Activated CD4-positive, alpha-beta T cell treated with anti-CD3 and anti-CD28 coated beads, Interleukin-2, Interleukin-6, amounts not matched to agents 100 ng/mL and 50 ng/mL, durations not matched to agents 16 hours and 8 hours (primary cell): Measurements from ENCODE around the gene RNF4.
A peak's percentile ranks its signal among the peaks of the same experiment; 100 is the strongest.
"Not testable (repeated sequence)": the region's sequence is repeated elsewhere in the genome, so short reads cannot be mapped to it uniquely, and the experiment has no call there.

Experiments
- DNase-seq: peaks from one replicate; pipeline ENCODE4 v3.0.0-alpha.2; 2020

RNF4 gene

DNA sequence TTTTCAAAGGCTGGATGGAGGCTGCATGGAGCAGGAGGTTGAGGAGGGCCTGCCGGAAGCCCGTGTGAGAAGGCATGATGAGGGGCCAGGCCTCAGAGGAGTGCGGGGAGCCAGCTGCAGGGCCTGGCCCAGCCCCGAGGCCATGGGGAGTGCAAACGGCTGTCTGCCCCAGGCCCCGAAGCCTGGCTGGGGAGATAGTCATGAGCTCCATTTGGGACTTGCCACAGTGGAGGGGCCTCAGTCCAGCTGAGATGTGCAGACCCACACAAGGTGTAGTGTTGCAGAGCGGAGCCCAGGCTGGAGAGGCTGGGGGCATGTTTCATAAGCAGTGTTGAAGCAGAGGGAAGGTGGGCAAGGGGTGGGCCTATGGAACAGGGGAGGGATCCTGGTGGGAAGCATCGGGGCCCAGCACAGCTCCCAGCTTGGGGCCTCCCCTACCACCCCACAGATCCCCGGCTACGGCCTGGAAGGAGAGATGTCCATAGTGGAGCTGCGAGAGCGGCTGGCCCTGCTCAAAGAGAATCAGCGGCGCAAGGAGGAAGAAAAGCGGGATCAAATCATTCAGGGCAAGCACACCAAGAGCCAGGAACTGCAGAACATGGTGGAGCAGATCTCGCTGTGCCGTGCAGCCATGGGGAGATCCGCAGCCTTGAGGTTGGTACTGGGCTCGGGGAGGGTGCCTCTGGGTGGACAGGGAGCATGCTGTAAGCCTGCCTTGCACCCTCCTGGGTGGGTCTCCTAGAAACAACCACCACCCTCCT, 9.1 kb upstream of the RNF4 start:
- no peak for DNase-seq

DNA sequence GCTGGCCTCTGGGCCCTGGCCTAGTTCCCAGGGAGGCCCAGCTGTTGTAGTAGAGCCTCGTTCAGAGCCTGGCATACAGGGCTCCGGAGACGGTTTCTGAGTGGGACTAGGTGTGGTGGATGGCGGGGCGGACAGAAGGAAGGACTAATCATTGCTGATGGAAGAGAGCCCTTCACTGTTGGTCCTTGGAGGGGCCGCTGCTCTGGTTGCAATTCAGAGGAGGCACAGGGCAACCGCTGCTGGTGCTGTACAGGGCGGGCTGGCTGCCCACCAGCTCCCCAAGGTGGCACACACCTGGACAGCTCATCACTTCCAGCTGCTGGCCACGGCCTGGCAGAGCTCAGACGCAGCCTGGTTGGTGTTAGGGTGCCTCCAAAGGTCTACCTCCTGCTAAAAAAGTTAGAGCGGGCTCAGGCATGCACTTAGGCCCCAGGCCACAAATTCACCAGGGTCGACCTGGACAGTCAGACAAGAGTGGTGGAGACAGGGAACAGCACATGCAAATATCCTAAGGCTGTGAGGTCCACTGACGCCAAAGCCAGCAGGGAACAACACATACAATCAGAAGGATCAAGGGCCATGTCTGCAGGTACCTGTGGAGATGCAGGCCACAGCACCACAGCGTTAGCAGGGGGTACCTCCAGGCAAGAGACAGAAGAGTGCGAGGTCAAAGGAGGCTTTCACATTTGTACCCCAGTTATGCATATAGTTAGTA, 7.5 kb upstream of the RNF4 start:
- DNase-seq = no peak

DNA sequence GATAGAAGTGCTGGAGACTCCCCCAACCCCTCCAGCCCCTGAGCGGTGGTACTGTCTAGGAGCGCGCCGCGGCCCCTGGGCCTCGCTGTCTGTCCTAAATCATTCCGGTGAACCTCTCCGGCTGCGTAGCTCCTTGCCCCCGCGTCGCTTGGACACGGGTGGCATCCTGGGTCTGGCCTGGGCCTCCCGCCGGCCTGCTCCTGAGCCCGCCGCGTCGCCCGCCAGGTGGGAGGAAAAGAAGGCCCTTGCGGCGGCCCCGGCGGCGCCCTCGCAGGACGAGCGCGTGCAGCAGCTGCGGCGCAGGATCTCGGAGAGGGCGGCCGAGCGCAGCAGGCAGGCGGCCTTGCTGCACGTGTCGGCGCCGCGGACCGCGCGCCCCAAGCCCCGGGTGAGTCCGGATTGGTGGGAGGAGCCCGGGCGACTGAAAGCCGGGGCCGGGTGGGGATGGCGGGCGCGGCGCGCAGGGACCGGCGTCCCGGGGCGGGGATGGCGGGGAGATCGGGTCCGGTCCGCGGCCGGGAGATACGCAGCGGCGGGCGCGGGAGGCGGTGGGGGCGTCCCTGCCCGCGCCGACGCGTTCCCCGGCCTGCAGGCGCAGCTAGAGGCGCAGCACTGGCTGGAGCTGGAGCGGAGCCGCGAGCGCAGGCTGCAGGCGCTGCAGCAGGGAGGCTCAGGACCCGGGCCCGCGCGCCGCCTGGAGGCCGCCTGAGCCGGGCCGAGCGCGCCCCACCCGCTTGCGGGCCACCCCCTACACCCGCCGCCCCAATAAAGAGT, 6.5 kb upstream of the RNF4 start:
- peak; percentile 77 for DNase-seq

DNA sequence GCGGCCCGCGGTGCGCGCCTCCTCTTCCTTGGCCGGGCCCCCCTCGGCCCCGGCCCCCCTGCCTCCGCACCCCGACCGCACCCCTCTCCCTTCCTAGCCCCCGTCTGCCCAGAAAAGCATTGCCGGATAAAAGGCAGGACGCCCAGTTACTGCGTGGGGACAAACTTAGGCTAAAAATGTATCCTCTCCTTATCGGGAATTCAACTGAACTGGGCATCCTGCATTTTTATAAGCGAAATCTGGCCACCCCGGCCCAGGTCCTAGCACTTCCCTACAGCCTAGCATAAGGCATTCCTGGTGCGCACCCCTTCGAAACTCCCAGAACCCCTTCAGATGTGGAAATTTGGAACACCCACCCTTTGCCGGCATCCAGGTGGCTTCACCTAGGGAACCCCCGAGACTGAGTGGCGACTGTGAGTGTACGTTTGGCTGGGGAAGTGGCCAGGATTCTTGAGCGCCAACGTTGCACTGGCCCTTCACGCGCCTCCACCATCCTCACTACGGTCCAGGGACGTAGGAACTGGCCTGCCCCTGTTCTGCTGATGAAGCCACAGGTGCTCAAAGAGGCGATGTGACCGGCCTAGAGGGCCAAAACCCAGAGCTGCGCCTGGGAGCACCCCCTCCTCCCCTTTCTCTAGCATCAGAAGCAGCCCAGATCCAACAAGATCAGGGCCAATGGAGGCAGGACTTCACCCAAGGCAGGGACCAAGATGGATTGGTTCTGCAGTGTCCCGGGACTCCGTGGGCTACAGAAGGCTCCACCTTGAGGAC, 5.7 kb upstream of the RNF4 start:
- no peak for DNase-seq

DNA sequence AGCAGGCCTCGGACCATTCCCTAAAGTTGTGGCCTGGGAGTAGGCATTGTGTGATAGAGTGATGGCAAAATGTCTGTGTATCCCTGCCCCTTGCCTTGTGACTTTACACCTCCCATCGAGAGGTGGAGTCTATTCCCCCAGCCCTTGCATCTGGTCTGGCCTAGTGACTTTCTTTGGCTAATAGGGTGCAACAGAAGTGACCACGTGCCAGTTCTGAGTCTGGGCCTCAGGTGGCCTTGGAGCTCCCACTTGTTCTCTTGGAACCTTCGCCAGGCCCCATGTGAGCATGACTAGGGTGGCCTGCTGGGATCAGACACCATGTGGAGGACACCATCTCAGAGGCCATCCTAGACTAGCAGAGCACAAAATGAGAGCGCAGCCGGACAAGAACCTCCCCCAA, 3.9 kb upstream of the RNF4 start:
- DNase-seq = no peak

DNA sequence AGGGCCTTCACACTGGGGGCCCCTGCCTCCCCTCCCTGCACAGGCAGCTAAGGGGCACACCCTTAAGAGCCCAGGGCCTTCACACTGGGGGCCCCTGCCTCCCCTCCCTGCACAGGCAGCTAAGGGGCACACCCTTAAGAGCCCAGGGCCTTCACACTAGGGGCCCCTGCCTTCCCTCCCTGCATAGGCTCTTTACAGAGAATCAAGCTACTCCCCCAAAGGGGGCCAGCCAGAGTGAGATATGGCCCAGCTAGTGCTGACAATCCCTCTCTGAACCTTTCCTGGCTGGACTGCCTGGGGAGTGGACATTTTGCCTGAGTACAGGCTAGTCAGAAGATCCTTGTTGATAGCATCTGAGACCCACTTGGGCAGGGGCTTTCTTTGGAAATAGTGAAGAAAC, 3.4 kb upstream of the RNF4 start:
- not testable (repeated sequence) for DNase-seq

DNA sequence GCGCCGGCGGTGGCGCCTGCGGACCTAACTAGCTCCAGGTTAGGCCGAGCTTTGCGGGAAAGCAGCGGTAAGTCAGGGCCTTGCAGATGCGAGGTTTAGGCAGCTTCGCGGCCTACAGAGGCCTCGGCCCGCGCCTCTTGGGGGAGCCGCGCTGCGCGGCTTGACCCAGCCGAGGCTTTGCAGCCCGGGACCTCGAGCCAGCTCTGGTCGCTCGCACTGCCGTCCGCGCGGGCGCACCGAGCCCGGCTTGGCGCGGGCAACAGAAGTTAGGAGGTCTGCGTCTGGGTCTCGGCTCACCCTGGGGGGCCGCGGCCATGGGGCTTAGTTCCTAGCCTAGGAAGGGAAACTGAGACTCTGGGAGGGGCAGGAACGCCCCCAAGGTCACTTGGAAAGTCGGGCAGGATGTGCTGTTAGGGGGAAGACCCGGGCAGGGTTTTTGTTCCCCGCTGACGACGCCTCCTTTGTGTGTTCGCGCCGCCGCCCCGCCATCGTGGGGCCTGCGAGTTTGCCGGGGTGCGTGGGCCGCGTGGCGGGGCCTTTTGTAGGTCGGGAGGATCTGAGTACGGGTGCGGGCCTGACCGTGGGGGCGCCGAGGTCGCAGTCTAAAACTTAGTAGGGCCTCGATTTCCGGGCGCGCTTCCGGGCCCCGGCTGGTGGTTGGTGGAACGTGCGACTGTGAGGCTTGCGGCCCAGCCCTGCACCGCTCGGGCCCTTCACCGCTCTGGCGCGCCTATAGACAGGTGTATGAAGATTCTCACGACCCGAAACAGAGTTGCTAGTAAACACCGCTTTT, 482 bp downstream of the RNF4 start:
- DNase-seq = peak; percentile 85

DNA sequence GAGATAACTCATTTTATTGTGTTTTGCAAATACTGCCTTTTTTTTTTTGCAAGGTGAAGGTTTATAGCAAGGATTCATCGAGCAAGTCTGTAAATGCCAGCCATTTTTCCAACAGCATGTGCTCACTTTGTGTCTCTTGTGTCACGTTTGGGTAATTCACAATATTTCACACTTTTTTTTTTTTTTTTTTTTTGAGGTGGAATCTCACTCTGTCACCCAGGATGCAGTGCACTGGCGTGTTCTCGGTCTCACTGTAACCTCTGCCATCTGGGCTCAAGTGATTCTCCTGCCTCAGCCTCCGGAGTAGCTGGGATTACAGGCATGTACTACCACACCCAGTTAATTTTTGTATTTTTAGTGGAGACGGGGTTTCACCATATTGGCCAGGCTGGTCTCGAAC, 1.9 kb downstream of the RNF4 start:
- DNase-seq = no peak

DNA sequence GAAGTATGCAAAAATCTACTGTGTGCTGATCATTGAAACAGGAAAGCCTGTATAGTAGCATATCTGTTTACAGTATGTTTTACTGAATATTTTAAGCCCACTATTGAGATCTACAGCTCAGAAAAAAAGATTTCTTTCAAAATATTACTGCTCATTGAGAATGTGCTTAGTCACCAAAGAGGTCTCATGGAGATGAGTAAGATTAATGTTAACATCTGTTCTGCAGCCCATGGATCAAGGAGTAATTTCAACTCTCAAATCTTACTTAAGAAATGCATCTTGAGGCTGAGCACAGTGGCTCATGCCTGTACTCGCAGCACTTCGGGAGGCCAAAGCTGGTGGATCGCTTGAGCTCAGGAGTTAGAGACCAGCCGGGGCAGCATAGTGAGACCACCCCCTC, 3.3 kb downstream of the RNF4 start:
- no peak for DNase-seq

DNA sequence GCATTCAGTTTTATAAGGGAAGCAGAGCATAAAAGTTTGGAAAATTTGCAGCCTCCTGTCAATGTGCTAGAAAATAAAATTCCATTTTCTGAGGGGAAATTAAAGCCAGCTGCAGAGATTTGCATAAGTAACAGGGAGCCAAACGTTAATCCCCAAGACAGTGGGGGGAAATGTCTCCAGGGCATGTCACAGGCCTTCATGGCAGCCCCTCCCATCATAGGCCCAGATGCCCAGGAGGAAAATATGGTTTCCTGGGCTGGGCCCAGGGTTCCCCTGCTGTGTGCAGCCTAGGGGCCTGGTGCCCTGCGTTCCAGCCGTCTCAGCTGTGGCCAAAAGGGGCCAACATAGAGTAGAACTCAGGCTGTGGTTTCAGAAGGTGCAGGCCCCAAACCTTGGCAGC, 9.3 kb downstream of the RNF4 start:
- no peak for DNase-seq

DNA sequence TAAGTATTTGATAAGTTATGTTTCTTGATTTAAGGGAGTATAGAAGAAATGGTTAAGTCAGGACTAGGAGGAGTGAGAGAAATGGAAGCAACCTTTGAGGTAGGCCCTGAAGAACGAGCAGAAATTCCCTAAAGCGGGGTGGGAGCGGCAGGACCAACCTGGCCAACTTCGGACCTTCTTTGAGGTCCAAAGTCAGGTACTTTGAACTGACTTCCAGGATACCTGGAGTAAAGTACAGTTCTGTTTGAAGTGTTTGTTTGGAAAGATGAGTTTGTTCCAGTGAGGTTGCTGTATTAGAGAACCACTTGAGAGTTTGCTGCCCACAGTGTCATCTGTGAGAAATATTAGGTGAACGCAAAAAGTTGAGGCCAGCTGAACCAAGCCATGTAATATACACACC, 11.7 kb downstream of the RNF4 start:
- DNase-seq = no peak

DNA sequence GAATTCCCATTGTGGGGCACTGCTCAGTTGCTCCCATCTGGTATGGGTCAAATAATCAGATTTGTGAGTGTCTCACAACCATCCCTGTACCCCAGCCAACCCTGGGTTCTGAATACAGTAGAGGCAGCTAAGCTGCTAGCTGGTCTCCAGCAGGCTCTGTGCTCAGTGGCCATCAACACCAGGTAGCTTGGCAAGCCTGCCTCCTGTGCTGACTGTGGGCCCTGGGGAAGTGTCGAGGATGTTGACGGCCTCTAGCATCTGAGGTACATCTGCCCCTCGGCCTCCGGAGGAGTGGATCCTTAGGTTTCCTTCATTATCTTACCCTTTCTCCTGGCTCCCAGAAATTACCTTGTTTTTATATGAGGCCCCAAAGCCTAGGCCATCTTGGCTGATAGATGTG, 13.3 kb downstream of the RNF4 start:
- DNase-seq = no peak

DNA sequence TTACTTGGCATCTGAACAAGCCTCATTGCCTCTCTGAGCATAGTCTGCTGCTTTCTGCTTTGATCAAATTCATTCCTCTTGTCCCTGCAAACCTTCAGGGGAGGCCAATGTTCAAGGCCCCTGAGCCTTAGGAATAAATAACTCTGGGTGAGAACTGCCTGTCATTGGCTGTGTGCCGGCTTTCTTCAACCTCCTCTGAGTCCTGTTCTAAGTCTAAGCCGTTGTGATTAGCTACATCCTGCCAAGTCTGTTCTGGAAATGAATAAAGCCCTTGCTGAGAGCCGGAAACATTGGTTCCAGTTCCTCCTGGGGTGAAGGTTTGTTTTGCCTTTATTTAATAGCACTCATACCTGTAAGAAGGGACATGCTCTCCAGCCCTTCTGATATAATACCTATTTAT, 13.8 kb downstream of the RNF4 start:
- peak; percentile 74 for DNase-seq

DNA sequence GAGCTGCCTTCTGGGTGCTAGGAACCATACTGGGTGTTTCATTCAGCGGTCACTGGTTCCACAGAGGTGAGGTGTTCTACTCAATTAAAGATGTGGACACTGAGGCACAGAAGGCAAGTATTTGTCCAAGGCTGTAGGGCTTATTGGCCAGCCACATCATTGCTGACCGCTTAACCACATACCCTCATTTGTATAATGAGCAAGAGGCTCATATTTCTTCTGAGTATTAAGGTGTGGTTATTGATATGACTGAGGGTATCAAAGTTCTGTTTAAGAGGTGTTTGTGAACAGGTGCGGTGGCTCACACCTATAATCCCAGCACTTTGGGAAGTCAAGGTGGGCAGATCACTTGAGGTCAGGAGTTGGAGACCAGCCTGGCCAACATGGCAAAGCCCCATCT, 14.3 kb downstream of the RNF4 start:
- no peak for DNase-seq

DNA sequence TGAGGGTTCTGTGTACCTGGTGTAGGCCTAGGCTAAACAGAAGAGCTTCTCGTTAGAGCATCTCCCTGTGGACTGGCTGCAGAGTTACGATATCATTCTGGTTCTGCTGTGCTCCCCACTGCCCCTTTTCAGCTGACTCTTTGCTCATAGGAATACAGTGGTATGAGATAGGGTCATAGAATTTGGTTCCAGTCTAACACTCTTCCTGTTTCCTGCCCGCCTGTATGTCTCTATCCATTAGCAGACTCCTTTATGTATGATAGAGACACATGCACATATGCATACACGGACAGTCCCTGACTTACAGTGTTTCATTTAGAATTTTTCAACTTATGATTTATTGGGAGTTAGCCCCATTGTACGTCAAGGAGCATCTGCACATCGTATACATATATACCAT, 15.3 kb downstream of the RNF4 start:
- no peak for DNase-seq

DNA sequence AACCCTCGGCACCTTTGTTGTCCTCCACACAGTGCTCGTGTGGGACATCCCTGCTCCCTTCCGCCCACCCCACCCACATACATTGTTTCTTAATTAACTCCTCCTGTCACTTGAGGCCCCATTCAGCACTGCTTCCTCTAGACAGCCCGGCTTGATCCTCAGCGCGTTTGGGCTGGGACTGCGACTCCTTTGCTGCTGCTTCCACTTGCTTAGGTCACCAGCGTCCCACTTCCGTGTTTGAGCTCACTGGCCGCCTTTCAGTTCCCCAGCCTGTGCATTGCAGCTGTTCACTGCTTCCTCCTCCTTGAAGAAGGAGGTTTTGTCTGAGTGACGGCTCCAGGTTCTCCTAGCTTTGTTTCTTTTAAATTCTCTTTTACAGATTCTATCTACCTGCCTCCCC, 16.1 kb downstream of the RNF4 start:
- DNase-seq = peak; percentile 71

DNA sequence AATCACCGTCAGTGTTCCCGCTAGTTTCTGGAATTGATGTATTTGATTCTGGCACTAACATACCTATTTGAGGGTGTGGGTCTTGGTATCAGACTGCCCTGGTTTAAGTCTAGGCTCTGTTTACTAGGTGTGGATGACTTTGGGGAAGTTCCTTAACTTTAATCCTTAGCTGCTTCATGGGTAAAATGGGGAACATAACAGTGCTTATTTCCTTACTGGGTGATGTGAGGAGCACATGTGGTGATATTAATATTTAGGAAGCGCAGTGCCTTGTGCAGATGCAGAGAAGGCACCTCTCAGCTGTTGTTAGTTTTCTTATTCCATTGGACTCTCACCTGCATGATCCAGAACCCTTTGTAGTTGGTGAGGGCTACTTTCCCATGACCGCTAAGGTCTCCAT, 17.1 kb downstream of the RNF4 start:
- DNase-seq = no peak

DNA sequence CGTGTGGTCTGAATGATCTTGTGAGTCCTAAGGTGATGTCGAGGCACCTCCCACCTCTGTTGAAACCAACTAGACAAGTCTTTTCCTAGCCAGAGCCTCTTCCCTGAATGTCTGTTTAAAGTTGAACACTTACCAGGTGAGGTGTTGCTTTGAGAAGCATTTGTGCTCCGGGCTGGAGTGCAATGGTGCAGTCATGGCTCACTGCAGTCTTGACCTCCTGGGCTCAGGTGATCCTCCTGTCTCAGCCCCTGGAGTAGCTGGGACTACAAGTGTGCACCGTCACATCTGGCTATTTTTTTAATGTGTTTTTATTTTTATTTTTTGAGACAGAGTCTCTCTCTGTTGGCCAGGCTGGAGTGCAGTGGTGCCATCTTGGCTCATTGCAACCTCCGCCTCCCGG, 18.1 kb downstream of the RNF4 start:
- DNase-seq = no peak

DNA sequence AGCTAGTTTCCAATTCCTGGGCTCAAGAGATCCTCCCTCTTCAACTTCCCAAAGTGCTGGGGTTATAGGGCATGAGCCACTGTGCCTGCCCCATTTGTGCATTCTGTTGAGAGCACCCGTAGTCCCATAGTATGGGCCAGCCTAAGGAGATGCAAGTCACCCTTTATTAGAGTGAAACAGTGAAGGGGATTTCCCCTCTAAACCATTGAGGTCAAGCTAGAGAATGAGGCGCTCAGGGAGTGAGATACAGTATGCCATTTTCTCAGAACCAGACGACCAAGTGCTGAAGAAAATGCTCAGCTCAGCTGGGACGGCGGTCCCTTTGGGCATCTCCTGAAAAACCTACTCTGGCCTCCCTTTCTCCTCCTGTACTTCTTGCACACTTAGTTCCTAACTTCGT, 18.7 kb downstream of the RNF4 start:
- peak; percentile 54 for DNase-seq

DNA sequence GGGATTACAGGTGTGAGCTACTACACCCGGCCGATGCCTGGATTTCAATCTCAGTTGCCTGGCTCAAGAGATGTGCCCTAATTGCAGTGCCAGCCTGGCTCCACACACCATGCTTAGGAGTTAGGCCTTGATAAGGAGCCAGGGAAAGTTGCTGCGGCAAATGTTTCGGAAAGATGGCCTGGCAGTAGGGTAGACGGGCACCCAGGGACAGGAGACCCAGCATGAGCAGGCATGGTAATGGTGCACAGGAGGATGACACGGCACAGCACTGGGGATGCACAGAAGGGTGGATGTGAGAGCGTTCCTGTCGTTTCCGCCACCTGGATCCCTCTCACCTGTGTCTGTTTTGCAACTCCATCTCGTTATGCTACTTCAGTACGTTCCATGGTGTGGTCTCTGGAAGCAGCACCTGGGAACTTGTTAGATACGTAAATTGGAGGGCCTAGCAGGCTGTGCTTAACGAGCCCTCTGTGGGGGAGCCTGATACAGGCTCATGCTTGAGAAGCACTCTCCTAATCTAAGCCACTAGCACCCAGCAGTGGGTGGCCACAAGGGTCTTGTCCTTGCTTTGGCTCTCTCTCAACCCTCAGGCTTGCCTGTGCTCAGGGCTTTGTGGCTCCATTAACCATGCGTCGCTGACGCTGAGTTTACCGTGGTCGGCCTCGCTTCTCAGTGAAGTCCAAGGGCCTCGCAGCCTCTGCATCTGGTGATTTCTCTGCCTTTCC, 20.3 kb downstream of the RNF4 start:
- DNase-seq = no peak

DNA sequence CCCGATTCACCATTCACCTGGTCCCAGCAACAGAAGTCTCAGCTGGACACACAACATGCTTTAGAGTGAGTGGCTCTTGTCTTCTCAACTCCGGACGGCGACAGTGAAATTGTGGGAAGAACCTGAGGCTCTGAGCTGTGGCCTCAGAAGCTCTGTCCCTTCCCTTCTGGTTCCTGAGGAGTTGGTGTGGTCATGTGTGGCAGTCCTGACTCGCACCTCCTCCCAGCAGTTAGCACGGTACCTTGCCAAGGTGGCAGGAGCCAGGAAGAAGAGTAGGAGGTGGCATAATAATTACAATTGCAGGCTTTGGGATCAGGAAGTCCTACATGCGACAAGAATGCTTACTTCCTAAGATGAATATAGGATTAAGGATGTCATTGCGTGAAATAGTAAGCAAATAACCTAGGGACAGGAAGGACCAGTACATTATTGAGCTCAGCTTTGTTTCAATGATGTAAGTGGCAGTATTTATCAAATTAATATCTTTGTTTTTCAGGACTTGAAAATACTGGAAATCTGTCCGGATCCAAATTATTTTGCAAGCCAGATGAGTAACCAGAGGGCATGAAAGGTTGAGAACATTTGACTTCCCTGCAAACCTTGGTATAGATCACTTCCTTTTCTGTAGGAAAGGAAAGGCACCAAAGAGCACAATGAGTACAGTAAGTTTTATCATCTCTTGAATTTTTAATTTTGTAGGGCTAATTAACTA, 21.1 kb downstream of the RNF4 start:
- DNase-seq = no peak
